HG02610 (cell line): ENCODE results near the gene PROC.
A peak's percentile ranks its signal among the peaks of the same experiment; 100 is the strongest.

Source experiments
- ATAC-seq: cut with Tn5 transposase; IDR thresholded peaks from one replicate; pipeline ENCODE4 v1.9.1; 2021; ENCODE audit warnings: mild to moderate bottlenecking, moderate library complexity; ENCODE audit not compliant: unreplicated experiment

The PROC gene

GRCh38 chr2:127418300-127419111, at the start of gene PROC:
Gene PROC, plus strand, starts transcription at chr2:127418427. Its CDS starts 1,516 bp downstream, at chr2:127419943.
- ATAC-seq, result no peak

GRCh38 chr2:127370010-127370409, 48.2 kb upstream of the PROC start:
- ATAC-seq, result no peak

- no peak for ATAC-seq
Observed at GRCh38 chr2:127371037-127371436, 47.2 kb upstream of the PROC start.

- ATAC-seq, result no peak
Observed at GRCh38 chr2:127373362-127374083, 44.7 kb upstream of the PROC start.

- no peak for ATAC-seq
Observed at GRCh38 chr2:127376257-127376656, 42.0 kb upstream of the PROC start.

- no peak for ATAC-seq
Observed at GRCh38 chr2:127377262-127377661, 41.0 kb upstream of the PROC start.

- no peak for ATAC-seq
Observed at GRCh38 chr2:127378720-127379119, 39.5 kb upstream of the PROC start.

- no peak for ATAC-seq
Observed at GRCh38 chr2:127379712-127380355, 38.4 kb upstream of the PROC start.

GRCh38 chr2:127381762-127382161, 36.5 kb upstream of the PROC start:
- no peak for ATAC-seq

GRCh38 chr2:127382831-127383230, 35.4 kb upstream of the PROC start:
- ATAC-seq, result no peak

GRCh38 chr2:127384529-127384928, 33.7 kb upstream of the PROC start:
- ATAC-seq, result no peak

GRCh38 chr2:127386246-127386645, 32.0 kb upstream of the PROC start:
- no peak for ATAC-seq

GRCh38 chr2:127386764-127387654, 31.2 kb upstream of the PROC start:
- ATAC-seq, result peak; percentile 69

- peak; percentile 76 for ATAC-seq
Observed at GRCh38 chr2:127387655-127388422, 30.4 kb upstream of the PROC start, which contains the start of gene MAP3K2. Gene MAP3K2, minus strand, starts transcription at chr2:127387975. Its CDS starts 44,846 bp downstream, at chr2:127343129.

- ATAC-seq, result peak; percentile 23
Observed at GRCh38 chr2:127388423-127389164, 29.6 kb upstream of the PROC start.

- no peak for ATAC-seq
Observed at GRCh38 chr2:127389778-127390435, 28.3 kb upstream of the PROC start.

GRCh38 chr2:127392133-127392827, 25.9 kb upstream of the PROC start:
- no peak for ATAC-seq
